ENCODE data around the gene EPHX1. TPM values are rescaled to one million over a fixed set of nuclear protein-coding genes. Genes with fewer than 3 reads are reported as not detected.

Gene EPHX1
- total and polyA plus RNA-seq, 9 donors, result 17.5 to 43.2 (median 37.9) TPM

- H3K27ac ChIP-seq (ENCODE audit: low read length), result no peak overlapping the region
- H3K4me1 ChIP-seq (ENCODE audit: control insufficient read depth, insufficient read depth, low read length), result peaks cover 61% of the 10 kb centered on the region
- no peak overlapping the region for H3K4me3 ChIP-seq (ENCODE audit: low read length)
- H3K9me3 ChIP-seq (replicated peaks; ENCODE audit: control insufficient read depth, low read depth, low read length), result no peaks in the 10 kb centered on the region
- H3K36me3 ChIP-seq (ENCODE audit: control insufficient read depth, insufficient read depth, low read length), result peaks cover 14% of the 10 kb centered on the region
- WGBS (ENCODE audit: insufficient coverage), result no CpG with 5 or more reads among the region's 2 CpGs
- no peak for DNase-seq
- no peaks in the 10 kb centered on the region for H3K27me3 ChIP-seq (ENCODE audit: control insufficient read depth, insufficient read depth, low read length)
These were observed 70.3 kb downstream of the EPHX1 start for GRCh38 chr1:225880222-225880588.

GRCh38 chr1:225880636-225881035 lies 70.7 kb downstream of the EPHX1 start:
- Histone ChIP-seq H3K4me3 (ENCODE audit: low read length) (no peak overlapping the region), H3K36me3 (ENCODE audit: control insufficient read depth, insufficient read depth, low read length) (peaks cover 10% of the 10 kb centered on the region), H3K9me3 (replicated peaks; ENCODE audit: control insufficient read depth, low read depth, low read length) (no peaks in the 10 kb centered on the region), H3K27ac (ENCODE audit: low read length) (no peak overlapping the region), H3K27me3 (ENCODE audit: control insufficient read depth, insufficient read depth, low read length) (no peaks in the 10 kb centered on the region), H3K4me1 (ENCODE audit: control insufficient read depth, insufficient read depth, low read length) (peaks cover 58% of the 10 kb centered on the region)
- WGBS (ENCODE audit: insufficient coverage), result 80% methylated on average over 1 of the region's 5 CpGs
- no peak for DNase-seq

DNA sequence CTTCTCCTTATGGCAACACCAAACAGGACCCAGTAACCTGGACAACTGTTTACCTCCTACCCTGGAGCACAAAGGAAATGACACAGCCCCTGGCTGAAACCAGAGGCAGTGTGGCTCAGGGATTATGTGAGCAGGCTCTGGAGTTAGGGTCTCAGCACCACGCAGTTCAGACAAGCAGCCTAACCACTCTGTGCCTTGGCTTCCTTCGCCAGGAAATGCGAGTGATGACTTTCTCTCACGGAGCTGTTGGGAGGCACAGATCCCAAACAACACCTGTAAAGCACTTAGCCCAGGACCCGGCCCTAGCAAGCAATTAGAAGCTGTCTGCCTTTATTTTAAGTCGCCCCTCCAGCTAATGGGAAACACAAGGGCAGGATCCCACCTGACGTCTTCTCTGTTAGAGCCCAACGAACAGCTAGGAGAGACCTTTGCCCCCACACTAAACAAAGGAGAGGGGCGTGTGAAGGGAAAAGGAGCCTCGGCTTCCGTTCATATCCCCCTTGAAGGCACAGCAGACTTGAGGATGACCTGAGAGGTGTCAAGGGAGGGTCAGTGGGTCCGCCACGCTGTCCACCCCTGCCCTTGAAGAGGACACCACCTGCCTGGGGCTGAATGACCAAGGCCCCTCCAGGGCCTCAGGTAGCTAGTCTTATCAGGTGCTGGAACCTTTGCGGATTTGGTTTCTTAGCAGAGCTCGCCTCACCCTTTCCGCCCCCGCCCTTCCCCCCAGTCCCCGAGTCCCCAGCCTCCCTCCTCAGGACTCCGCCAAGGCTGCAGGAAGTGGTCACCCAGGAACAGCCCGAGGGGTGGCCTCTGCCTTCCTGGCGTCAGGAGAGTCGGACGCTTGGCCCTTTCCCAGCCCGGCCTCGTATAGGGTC lies 71.4 kb downstream of the EPHX1 start:
- DNase-seq, result no peak
- WGBS (ENCODE audit: insufficient coverage), result 14% methylated on average over 19 of the region's 25 CpGs

GRCh38 chr1:225881959-225882693 lies 72.2 kb downstream of the EPHX1 start, which contains the start of gene TMEM63A:
TMEM63A (minus strand) TSS chr1:225882380; CDS start chr1:225877580, 4,800 bp downstream.
- WGBS (ENCODE audit: insufficient coverage), result under 1% methylated on average over 54 of the region's 64 CpGs
- no peaks in the 10 kb centered on the region for H3K27me3 ChIP-seq (ENCODE audit: control insufficient read depth, insufficient read depth, low read length)
- peak; percentile 95 for DNase-seq
- H3K27ac ChIP-seq (ENCODE audit: low read length), result peak within 1 kb of the TSS; percentile 84
- peaks cover 46% of the 10 kb centered on the region for H3K4me1 ChIP-seq (ENCODE audit: control insufficient read depth, insufficient read depth, low read length)
- peaks cover 3% of the 10 kb centered on the region for H3K36me3 ChIP-seq (ENCODE audit: control insufficient read depth, insufficient read depth, low read length)
- H3K9me3 ChIP-seq (replicated peaks; ENCODE audit: control insufficient read depth, low read depth, low read length), result no peaks in the 10 kb centered on the region
- peak within 1 kb of the TSS; percentile 99 for H3K4me3 ChIP-seq (ENCODE audit: low read length)

More for the DNA sequence above, 71.4 kb downstream of the EPHX1 start:
- Histone ChIP-seq H3K9me3 (replicated peaks; ENCODE audit: control insufficient read depth, low read depth, low read length) (no peaks in the 10 kb centered on the region), H3K4me3 (ENCODE audit: low read length) (peak overlapping the region; percentile 99), H3K27ac (ENCODE audit: low read length) (peak overlapping the region; percentile 84), H3K27me3 (ENCODE audit: control insufficient read depth, insufficient read depth, low read length) (no peaks in the 10 kb centered on the region), H3K36me3 (ENCODE audit: control insufficient read depth, insufficient read depth, low read length) (peaks cover 8% of the 10 kb centered on the region), H3K4me1 (ENCODE audit: control insufficient read depth, insufficient read depth, low read length) (peaks cover 53% of the 10 kb centered on the region)

DNA sequence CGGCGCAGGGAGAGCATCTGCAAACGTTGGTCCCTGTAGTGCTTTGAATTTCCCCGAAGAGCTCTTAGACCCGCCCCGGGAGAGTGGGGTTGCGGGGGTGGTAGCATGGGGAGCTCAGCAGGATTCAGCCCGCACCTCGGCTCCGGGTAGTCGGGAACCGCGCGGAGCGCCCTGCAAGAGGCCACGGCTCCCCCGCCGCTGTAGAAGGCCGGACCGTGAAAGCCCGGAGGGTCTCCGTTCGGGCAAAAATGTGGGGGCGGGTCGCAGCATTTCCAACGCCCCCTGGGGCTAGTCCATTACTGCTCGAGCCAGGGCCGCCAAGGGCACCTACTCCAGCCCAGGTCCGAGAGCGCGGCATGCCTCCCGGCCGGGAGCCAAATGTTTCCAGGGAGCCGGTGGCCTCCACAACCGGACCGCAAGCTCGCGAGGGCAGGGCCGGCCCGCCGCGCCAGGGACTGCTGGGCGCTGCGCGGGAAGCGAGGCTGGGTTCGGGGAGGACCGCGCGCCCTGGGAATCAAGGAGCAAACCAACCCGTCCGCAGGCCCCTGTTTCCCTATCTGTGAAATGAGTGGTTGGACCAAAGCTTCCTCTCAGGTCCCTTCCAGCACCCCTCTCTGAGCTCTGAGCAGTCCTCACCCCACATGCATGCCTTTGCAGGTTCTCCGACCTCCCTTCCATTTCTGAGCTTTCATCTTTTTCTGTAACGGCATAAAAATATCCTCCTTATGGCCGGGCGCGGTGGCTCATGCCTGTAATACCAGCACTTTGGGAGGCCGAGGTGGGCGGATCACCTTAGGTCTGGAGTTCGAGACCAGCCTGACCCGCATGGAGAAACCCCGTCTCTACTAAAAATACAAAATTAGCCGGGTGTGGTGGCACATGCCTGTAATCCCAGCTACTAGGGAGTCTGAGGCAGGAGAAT lies 73.0 kb downstream of the EPHX1 start:
- H3K36me3 ChIP-seq (ENCODE audit: control insufficient read depth, insufficient read depth, low read length), result peaks cover 3% of the 10 kb centered on the region
- H3K4me3 ChIP-seq (ENCODE audit: low read length), result peak overlapping the region; percentile 99
- peak overlapping the region; percentile 57 for H3K27ac ChIP-seq (ENCODE audit: low read length)
- 2% methylated on average over 57 of the region's 63 CpGs for WGBS (ENCODE audit: insufficient coverage)
- H3K9me3 ChIP-seq (replicated peaks; ENCODE audit: control insufficient read depth, low read depth, low read length), result no peaks in the 10 kb centered on the region
- no peaks in the 10 kb centered on the region for H3K27me3 ChIP-seq (ENCODE audit: control insufficient read depth, insufficient read depth, low read length)
- peaks cover 39% of the 10 kb centered on the region for H3K4me1 ChIP-seq (ENCODE audit: control insufficient read depth, insufficient read depth, low read length)
- peak; percentile 58 for DNase-seq

DNA sequence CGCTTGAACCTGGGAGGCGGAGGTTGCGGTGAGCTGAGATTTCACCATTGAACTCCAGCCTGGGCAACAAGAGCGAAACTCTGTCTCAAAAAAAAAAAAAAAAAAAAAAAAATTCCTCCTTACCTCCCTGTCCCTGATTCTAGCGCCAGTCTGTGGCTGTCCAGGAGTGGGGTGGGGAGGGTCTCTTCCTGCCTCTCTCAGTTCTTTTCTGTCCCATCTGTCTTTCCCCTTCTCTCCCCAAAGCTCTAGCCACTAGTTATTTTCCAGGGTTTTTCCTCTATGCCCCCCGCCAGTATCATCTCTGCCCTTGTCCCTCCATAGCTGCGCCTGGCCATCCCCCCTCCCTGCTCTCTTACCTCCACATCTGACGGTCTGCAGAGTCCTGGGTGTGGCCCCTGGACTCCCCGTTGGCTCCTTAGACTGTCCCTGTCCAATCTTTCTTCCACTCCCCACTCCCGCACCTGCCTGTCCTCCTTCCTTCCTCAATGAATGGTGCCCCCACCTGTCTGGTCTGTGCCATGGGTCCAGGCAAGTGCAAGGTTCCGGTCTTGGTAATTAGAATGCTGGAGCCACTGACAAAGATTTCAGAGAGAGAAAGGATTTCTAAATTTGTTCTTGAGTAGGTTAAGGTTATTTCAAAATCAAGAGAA lies 73.8 kb downstream of the EPHX1 start:
- H3K4me3 ChIP-seq (ENCODE audit: low read length), result no peak overlapping the region
- H3K27ac ChIP-seq (ENCODE audit: low read length), result no peak overlapping the region
- no peak for DNase-seq
- H3K27me3 ChIP-seq (ENCODE audit: control insufficient read depth, insufficient read depth, low read length), result no peaks in the 10 kb centered on the region
- H3K36me3 ChIP-seq (ENCODE audit: control insufficient read depth, insufficient read depth, low read length), result peaks cover 3% of the 10 kb centered on the region
- no peaks in the 10 kb centered on the region for H3K9me3 ChIP-seq (replicated peaks; ENCODE audit: control insufficient read depth, low read depth, low read length)
- 83% methylated on average over 4 of the region's 11 CpGs for WGBS (ENCODE audit: insufficient coverage)
- peaks cover 40% of the 10 kb centered on the region for H3K4me1 ChIP-seq (ENCODE audit: control insufficient read depth, insufficient read depth, low read length)

DNA sequence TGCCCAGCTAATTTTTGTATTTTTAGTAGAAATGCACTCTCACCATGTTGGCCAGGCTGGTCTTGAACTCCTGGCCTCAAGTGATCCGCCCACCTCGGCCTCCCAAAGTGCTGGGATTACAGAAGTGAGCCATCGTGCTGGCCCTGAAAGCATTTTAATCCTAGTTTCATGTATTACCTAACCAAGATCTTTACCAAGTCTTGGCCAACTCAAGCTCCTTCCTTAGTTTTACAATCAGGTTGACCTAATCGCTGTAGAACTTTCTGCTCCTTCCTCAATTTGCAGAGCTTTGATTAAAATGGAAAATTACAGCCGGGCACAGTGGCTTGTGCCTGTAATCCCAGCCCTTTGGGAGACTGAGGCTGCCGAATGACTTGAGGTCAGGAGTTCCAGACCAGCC lies 75.4 kb downstream of the EPHX1 start:
- WGBS (ENCODE audit: insufficient coverage), result 85% methylated on average over 6 of the region's 6 CpGs
- no peaks in the 10 kb centered on the region for H3K27me3 ChIP-seq (ENCODE audit: control insufficient read depth, insufficient read depth, low read length)
- DNase-seq, result no peak
- peaks cover 39% of the 10 kb centered on the region for H3K4me1 ChIP-seq (ENCODE audit: control insufficient read depth, insufficient read depth, low read length)
- no peaks in the 10 kb centered on the region for H3K9me3 ChIP-seq (replicated peaks; ENCODE audit: control insufficient read depth, low read depth, low read length)
- H3K4me3 ChIP-seq (ENCODE audit: low read length), result no peak overlapping the region
- H3K36me3 ChIP-seq (ENCODE audit: control insufficient read depth, insufficient read depth, low read length), result peaks cover 1% of the 10 kb centered on the region
- no peak overlapping the region for H3K27ac ChIP-seq (ENCODE audit: low read length)

- no peak overlapping the region for H3K4me3 ChIP-seq (ENCODE audit: low read length)
- WGBS (ENCODE audit: insufficient coverage), result 92% methylated on average over 13 of the region's 19 CpGs
These were observed 76.5 kb downstream of the EPHX1 start for GRCh38 chr1:225886159-225887029.

GRCh38 chr1:225887030-225887314 lies 77.0 kb downstream of the EPHX1 start:
- Histone ChIP-seq H3K4me3 (ENCODE audit: low read length) (no peak overlapping the region), H3K27ac (ENCODE audit: low read length) (no peak overlapping the region), H3K9me3 (replicated peaks; ENCODE audit: control insufficient read depth, low read depth, low read length) (no peaks in the 10 kb centered on the region), H3K27me3 (ENCODE audit: control insufficient read depth, insufficient read depth, low read length) (no peaks in the 10 kb centered on the region), H3K4me1 (ENCODE audit: control insufficient read depth, insufficient read depth, low read length) (peaks cover 25% of the 10 kb centered on the region), H3K36me3 (ENCODE audit: control insufficient read depth, insufficient read depth, low read length) (no peaks in the 10 kb centered on the region)
- no peak for DNase-seq
- WGBS (ENCODE audit: insufficient coverage), result no CpG with 5 or more reads among the region's 7 CpGs

More at GRCh38 chr1:225886159-225887029, 76.5 kb downstream of the EPHX1 start:
- H3K36me3 ChIP-seq (ENCODE audit: control insufficient read depth, insufficient read depth, low read length), result no peaks in the 10 kb centered on the region
- no peaks in the 10 kb centered on the region for H3K27me3 ChIP-seq (ENCODE audit: control insufficient read depth, insufficient read depth, low read length)
- no peak overlapping the region for H3K27ac ChIP-seq (ENCODE audit: low read length)
- H3K9me3 ChIP-seq (replicated peaks; ENCODE audit: control insufficient read depth, low read depth, low read length), result no peaks in the 10 kb centered on the region
- DNase-seq, result no peak
- peaks cover 28% of the 10 kb centered on the region for H3K4me1 ChIP-seq (ENCODE audit: control insufficient read depth, insufficient read depth, low read length)
